Central memory CD8-positive, alpha-beta T cell (primary cell): ENCODE data around the gene NDRG4.
A peak's percentile ranks its signal among the peaks of the same experiment; 100 is the strongest.

Experiments used
- ATAC-seq: fragments of 150-1000 bp; cut with Tn5 transposase; replicated peaks from 2 replicates; pipeline ENCODE4 v1.10.0; 2022; ENCODE audit warnings: mild to moderate bottlenecking, moderate FRiP score, moderate number of reproducible peaks; ENCODE audit not compliant: poor library complexity, severe bottlenecking; ENCODE audit errors: extremely low read depth
- DNase-seq, 2 donors: peaks; one replicate each; pipeline ENCODE4 v3.0.0; 2021; ENCODE audit warnings: low spot score in 2 of 2
- H3K27ac Mint-ChIP-seq: one replicate; pipeline ENCODE4 v1.8.0; 2022; ENCODE audit warnings: low read depth, mild to moderate bottlenecking, moderate library complexity, mixed read lengths
- H3K27me3 Mint-ChIP-seq: one replicate; pipeline ENCODE4 v1.8.0; 2022; ENCODE audit warnings: mixed read lengths
- H3K36me3 Mint-ChIP-seq: one replicate; pipeline ENCODE4 v1.8.0; 2022; ENCODE audit warnings: mild to moderate bottlenecking, moderate library complexity, mixed read lengths; ENCODE audit not compliant: insufficient read depth
- H3K4me1 Mint-ChIP-seq: one replicate; pipeline ENCODE4 v1.8.0; 2022; ENCODE audit warnings: mixed read lengths
- H3K4me3 Mint-ChIP-seq: one replicate; pipeline ENCODE4 v1.8.0; 2022; ENCODE audit warnings: mild to moderate bottlenecking, moderate library complexity, mixed read lengths
- H3K9me3 Mint-ChIP-seq: one replicate; pipeline ENCODE4 v1.8.0; 2022; ENCODE audit warnings: mixed read lengths

The NDRG4 gene

DNA sequence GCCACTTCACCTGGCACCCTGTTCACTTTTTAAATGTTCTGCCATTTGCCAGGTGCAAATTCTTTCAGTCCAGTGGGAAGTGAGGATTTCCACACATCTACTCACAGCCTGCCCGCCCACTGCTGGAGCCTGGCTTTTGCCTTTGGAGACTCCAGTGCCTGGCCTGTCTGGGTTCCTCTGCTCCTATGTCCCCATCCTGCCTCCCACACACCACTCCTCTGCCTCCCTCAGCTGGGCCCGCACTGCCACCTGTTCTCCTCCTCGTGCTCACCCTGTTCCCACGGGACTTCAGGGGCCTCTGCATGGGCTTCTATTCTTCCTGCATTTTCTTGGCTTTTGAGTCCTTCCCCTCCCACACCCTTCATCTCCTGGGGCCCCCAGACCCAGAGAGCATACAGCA is 7.9 kb upstream of the NDRG4 start:
- Mint-ChIP-seq H3K27ac (no peak overlapping the region), H3K4me3 (no peak overlapping the region), H3K4me1 (peaks cover 5% of the 10 kb centered on the region), H3K36me3 (no peaks in the 10 kb centered on the region), H3K9me3 (no peaks in the 10 kb centered on the region), H3K27me3 (peaks cover 34% of the 10 kb centered on the region)
- DNase-seq: no peak
- no peak for ATAC-seq

DNA sequence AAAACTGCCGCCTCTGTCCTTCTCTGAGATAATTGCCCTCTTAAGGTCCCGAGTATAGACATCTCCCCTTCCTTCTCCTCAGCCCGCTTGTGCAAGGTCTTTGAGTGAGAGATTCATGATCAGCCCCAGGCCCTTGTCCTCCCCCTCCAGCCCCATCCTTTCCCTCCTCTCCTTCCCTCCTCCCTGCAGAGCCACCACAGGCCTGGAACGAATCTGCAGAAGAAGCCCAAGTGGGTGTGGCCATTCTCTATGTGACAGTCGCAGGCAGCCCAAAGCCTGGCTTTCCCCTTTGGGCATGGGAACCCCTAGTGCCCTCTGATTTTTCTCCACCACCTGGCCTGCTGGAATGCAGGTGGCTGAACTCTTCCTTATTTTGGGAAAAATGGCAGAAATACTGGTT is 7.2 kb upstream of the NDRG4 start:
- DNase-seq (no peak), ATAC-seq (no peak)
- H3K9me3 Mint-ChIP-seq: no peaks in the 10 kb centered on the region
- peaks cover 34% of the 10 kb centered on the region for H3K27me3 Mint-ChIP-seq
- H3K36me3 Mint-ChIP-seq: no peaks in the 10 kb centered on the region
- no peak overlapping the region for H3K4me3 Mint-ChIP-seq
- H3K4me1 Mint-ChIP-seq: peaks cover 5% of the 10 kb centered on the region
- no peak overlapping the region for H3K27ac Mint-ChIP-seq

DNA sequence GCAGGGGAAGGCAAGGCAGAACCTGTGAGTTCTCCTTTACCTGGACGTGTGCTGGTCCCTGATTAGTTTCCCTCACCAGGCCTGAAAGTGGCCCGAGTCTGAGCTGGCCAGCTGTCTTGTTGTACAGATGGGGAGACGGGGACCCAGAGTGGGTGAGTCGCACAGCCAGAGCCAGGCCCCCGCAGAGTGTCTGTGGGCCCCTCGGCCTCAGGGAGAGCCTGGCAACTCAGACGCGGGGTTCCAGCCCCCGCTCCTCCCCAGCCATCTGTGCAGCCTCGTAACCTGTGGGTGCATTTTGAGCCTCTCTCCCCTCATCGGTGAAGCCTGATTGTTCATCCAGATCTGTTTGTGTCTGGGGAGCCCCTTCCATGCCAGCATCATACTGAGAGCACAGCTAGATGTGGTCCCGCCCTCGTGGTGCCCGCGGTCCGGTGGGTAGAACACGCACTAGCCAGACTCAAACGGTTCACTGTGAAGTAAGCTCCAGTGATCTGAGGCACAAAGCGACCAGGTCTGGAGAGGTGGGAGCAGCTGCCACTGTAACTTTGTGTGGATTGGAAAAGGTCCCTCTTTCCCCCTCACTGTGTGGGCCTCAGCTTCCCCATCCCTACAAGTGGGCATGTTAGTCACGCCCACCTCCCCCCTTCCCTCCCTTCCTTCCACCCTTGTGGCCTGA is 6.0 kb upstream of the NDRG4 start:
- ATAC-seq (no peak), DNase-seq (no peak)
- Mint-ChIP-seq H3K9me3 (no peaks in the 10 kb centered on the region), H3K27ac (no peak overlapping the region), H3K4me1 (peaks cover 5% of the 10 kb centered on the region), H3K27me3 (peaks cover 45% of the 10 kb centered on the region), H3K36me3 (no peaks in the 10 kb centered on the region), H3K4me3 (no peak overlapping the region)

- ATAC-seq (peak; percentile 45), DNase-seq (no peak)
- Mint-ChIP-seq H3K36me3 (no peaks in the 10 kb centered on the region), H3K27me3 (peaks cover 56% of the 10 kb centered on the region), H3K27ac (no peak overlapping the region), H3K4me3 (no peak overlapping the region), H3K9me3 (no peaks in the 10 kb centered on the region), H3K4me1 (peaks cover 5% of the 10 kb centered on the region)
Observed at GRCh38 chr16:58494981-58495520, 4.9 kb upstream of the NDRG4 start.

DNA sequence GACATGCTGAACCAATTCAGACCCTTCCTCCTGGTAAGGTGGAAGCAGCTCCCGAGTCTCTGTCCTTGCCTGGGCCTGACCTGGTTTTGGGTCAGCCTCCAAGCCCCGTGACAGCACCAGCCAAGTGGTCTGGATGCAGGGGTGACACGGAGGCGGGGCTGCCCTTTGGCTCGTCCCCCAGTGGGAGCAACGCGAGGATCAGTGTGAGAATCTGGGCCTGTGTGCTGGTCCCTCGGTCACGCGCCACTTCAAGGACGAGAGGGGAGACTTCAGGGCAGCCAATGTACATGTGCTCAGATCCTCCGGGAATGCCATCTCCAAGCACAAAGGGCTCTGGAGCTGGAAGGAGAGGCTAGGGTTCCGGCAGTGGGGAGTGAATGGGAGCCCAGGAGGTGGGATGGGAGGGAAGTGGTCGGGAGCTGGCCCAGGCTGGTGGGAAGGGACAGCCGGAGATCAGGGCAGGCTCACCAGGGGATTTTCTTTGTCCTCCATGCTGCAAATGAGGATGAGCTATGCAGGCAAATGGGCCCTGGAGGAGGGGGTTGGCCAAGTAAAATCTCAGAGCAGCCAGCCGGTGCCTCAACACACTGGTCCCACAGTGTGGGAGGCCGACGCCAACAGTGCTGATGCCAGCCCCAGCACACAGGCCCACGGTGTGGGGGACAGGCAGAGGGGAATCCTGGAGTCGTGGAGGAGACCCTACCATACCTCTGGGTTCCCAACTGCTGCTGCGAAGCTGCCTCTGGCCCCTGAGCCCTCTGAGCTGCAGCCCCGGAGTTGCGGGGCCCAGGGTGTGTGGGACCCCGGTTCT is 4.2 kb upstream of the NDRG4 start:
- Mint-ChIP-seq H3K9me3 (no peaks in the 10 kb centered on the region), H3K4me1 (peaks cover 10% of the 10 kb centered on the region), H3K27me3 (peaks cover 63% of the 10 kb centered on the region), H3K4me3 (no peak overlapping the region), H3K27ac (no peak overlapping the region), H3K36me3 (no peaks in the 10 kb centered on the region)
- no peak for DNase-seq
- ATAC-seq: no peak

GRCh38 chr16:58497468-58497867 is 2.5 kb upstream of the NDRG4 start:
- DNase-seq (no peak), ATAC-seq (no peak)
- Mint-ChIP-seq H3K36me3 (no peaks in the 10 kb centered on the region), H3K4me1 (peaks cover 10% of the 10 kb centered on the region), H3K27me3 (peaks cover 79% of the 10 kb centered on the region), H3K27ac (no peak overlapping the region), H3K4me3 (no peak overlapping the region), H3K9me3 (no peaks in the 10 kb centered on the region)

- H3K4me1 Mint-ChIP-seq: peaks cover 10% of the 10 kb centered on the region
- H3K9me3 Mint-ChIP-seq: no peaks in the 10 kb centered on the region
- ATAC-seq (no peak), DNase-seq (no peak)
- no peak overlapping the region for H3K4me3 Mint-ChIP-seq
- peaks cover under 1% of the 10 kb centered on the region for H3K36me3 Mint-ChIP-seq
- no peak overlapping the region for H3K27ac Mint-ChIP-seq
- H3K27me3 Mint-ChIP-seq: peaks cover 84% of the 10 kb centered on the region
Observed at GRCh38 chr16:58497935-58498334, 2.0 kb upstream of the NDRG4 start.

DNA sequence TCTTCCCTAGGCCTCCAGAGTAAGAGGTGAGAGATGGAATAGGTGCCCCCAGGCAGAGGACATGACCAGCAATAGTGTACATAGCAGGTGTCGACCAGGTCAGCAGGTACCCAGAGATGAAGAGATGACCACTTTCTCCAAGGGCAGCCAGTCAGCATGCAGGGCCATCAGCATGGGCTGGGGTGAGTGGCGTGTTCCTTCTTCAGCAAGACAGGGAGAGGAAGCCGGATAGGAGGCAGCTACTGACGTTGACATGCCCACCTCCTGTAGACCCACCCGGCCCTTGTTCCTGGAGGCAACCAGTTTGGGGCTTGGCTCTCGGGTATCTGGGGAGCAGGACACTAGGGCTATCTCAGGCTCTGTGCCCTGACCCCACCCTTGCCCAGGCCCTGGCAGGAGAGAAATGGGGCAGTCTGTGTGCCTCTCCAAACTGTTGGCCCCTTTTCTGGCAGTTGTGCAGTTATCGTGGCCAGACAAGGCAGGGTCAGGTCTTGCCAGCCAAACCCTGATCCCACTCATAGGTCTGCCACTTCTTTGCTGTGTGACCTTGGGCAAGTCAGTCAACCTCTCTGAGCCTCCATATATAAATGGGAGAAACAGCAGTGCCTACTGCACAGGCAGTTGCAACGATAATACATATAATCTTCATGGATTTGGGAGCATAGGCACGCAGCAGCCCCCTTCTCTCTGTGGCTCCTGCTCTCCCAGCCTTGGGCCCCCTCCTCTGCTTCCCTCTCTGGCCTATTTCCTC is 1.4 kb upstream of the NDRG4 start:
- Mint-ChIP-seq H3K27ac (no peak overlapping the region), H3K4me1 (peaks cover 10% of the 10 kb centered on the region), H3K9me3 (no peaks in the 10 kb centered on the region), H3K4me3 (no peak overlapping the region), H3K36me3 (peaks cover 1% of the 10 kb centered on the region), H3K27me3 (peaks cover 84% of the 10 kb centered on the region)
- no peak for DNase-seq
- no peak for ATAC-seq

DNA sequence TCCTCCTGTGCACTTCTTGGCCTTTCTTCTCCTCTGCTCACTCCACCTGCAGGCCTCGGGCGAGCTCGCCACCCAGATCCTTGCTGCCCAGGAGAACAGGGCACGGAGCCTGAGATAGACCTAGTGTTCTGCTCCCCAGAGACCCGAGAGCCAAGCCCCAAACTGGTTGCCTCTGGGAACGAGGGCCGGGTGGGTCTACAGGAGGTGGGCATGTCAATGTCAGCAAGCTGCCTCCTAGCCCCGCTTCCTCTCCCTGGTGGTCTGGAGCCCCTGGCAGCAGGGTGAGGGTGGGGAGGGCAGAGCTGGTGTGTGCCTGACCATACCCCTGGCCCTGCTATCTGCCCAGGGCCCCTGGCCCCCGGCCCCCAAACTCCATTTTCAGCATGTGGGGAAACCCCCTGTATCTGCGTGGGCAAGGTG is 841 bp upstream of the NDRG4 start:
- Mint-ChIP-seq H3K4me3 (no peak overlapping the region), H3K27me3 (peaks cover 80% of the 10 kb centered on the region), H3K9me3 (no peaks in the 10 kb centered on the region), H3K36me3 (peaks cover 1% of the 10 kb centered on the region), H3K4me1 (peaks cover 10% of the 10 kb centered on the region), H3K27ac (no peak overlapping the region)
- DNase-seq (no peak), ATAC-seq (no peak)

GRCh38 chr16:58500430-58501241 is 693 bp downstream of the NDRG4 start:
- no peak for ATAC-seq

DNA sequence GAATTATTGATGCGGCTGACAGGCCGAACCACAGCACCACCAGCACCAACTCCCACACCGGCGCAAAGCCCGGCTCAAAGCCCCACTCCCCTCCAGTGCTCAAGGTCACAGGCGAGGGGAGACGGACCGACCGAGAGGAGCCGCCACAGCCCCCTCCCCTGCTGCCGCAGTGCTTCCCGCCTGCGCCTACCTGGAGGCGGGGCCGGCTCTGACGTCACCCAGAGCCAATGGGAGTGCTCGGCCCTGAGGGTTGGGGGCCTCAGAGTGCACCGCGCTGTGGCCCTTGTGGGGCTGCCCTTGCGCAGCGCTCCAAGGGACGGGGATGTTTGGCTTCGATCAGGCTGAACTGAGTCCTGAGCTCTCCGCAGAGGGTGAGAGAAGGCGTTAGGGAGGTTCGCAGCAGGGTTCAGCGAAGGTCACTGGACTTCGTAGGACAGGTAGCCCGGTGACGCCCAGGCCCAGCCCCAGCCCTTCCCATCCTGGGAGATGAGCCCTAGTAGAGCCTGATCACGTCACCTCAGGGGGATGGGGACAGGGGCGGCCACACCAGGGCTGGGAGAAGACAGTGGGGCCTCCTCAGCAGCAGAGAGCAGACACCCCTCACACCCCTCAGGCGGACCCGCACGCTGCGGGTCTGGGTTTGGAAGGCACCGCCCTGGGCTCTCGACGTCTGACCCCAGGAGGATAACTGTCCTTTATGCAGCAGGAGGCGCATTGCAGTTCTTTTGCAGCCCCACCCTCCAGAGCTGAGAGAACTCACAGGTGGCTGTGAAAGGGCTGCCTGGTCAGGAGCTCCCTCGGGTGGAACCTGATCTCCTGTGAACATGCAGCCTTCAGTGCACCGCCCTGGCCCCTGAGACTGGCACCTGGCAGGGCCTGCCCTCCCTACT is 1.5 kb downstream of the NDRG4 start:
- no peaks in the 10 kb centered on the region for H3K9me3 Mint-ChIP-seq
- peak overlapping the region; percentile 58 for H3K4me3 Mint-ChIP-seq
- DNase-seq (no peak), ATAC-seq (no peak)
- H3K36me3 Mint-ChIP-seq: peaks cover 1% of the 10 kb centered on the region
- peak overlapping the region; percentile 64 for H3K27ac Mint-ChIP-seq
- H3K27me3 Mint-ChIP-seq: peaks cover 61% of the 10 kb centered on the region
- peaks cover 5% of the 10 kb centered on the region for H3K4me1 Mint-ChIP-seq

More at GRCh38 chr16:58500430-58501241, 693 bp downstream of the NDRG4 start:
- Mint-ChIP-seq H3K4me1 (peaks cover 6% of the 10 kb centered on the region), H3K4me3 (peak overlapping the region; percentile 58), H3K27ac (peak overlapping the region; percentile 64), H3K27me3 (peaks cover 64% of the 10 kb centered on the region), H3K36me3 (peaks cover 1% of the 10 kb centered on the region), H3K9me3 (no peaks in the 10 kb centered on the region)
- DNase-seq: no peak
